HUDEP-2 (cell line): ENCODE results near the gene KANK2.
"Not testable (repeated sequence)": the region's sequence is repeated elsewhere in the genome, so short reads cannot be mapped to it uniquely, and the experiment has no call there.

ENCODE experiments used
- DNase-seq, 76 experiments: peaks; one replicate each; lab custom pipeline; 2025; ENCODE audit not compliant: unreplicated experiment in 76 of 76; lab: John Stamatoyannopoulos, UW

KANK2 gene

GRCh38 chr19:11175920-11176319 is 21.4 kb downstream of the KANK2 start:
- DNase-seq = no peak

DNA sequence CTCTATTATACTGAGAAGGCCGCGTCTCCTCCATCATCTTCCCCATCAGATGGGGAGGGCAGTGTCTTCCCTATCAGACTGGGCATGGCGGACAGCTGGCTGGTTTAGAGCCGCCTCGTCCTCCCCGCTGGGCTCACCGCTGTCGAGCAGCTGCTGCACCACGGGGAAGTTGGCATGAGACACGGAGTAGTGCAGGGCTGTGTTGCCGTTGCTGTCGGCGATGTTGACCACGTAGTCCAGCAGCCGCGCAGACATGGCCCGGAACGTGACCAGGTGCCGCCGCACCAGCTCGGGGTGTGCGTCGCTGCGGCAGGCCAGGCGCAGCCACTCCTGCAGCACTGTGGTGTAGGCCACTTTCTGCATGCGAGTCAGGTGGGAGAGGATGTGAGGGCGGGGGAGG is 23.0 kb downstream of the KANK2 start:
- no peak for DNase-seq

GRCh38 chr19:11173516-11174155 is 23.7 kb downstream of the KANK2 start:
- no peak for DNase-seq

DNA sequence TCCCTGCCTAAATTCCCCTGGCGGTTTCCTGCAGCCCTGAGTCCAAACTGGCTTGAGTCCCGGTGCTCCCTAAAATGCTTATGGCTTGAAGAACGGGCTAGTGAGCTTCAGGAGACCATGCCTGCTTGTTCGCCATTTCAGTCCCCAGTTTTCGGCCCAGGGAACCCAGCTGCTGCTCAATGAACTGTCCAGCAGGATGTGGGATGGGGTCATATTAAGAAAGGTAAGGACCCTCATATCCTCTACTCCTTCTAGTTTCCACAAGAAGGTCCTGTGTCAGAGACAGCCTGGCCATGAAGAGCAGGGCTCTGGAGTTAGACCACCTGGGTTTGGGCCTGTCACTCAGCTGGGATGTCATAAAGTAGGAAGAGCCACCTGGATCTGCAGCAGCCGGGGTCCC is 24.8 kb downstream of the KANK2 start:
- DNase-seq = no peak

- no peak for DNase-seq
Observed at GRCh38 chr19:11171144-11171543, 26.2 kb downstream of the KANK2 start.

- DNase-seq = no peak
Observed at GRCh38 chr19:11169896-11170678, 27.3 kb downstream of the KANK2 start.

- no peak for DNase-seq
Observed at GRCh38 chr19:11168568-11168967, 28.8 kb downstream of the KANK2 start.

DNA sequence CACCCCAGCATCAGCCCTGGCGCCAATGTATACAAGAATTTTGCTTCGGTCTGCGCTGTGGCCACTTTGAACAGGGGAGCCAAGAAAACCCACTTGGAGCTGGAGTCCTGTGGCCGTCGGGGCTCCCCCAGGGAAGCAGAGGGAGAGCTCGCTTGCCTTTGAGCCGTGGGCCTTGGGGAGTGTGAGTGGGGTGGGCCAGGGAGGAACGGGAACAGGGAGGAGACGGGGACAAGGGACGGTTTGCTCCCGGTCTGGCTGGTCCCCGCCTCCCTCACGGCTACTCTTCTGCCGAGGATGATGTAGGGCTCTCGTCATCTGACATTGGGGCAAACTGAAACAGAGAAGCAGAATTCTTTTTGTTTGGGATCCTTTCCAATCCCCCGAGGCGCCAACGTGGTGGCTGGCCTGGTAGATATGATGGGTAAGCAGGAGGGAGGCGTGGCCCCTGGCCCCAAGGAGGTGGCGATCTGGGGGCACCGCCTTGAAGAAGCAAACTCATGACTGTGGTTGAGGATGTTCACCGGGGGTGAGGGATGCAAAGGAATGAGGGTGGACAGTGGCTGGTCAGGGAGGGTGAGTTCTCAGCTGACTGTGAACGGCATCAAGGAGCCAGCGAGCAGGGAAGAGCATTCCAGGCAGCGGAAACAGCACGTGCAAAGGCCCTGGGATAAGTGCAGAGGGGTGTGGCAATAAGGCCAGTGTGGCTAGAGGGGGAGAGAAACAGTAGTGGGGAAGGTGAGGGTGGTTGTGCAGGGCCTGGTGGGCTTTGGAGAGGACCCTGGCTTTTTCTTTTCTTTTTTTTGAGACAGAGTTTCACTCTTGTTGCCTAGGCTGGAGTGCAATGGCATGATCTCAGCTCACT is 30.8 kb downstream of the KANK2 start:
- DNase-seq = peak in 6 of 76 experiments; percentile 5 to 32 (median 19)

DNA sequence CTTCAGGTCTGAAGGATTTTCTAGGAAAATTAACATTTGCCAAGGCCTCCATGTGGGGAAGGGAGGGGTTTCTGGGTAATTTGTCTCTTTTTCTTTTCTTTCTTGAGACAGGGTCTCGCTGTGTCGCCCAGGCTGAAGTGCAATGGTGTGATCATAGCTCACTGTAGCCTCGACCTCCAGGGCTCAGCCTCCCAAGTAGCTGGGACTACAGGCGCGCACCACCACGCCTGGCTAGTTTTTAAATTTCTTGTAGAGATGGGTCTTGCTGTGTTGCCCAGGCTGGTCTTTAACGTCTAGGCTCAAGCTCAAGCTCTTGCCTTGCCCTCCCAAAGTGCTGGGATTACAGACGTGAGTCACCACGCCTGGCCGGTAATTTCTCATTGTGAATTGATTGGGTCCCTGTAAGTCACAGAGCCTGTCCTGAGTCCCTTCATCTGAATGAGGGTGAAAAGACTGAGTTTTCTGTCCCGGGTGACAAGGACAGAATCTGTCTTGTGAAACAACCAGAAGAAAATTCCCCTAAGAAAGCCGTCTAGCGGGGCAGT is 31.8 kb downstream of the KANK2 start:
- DNase-seq = no peak

DNA sequence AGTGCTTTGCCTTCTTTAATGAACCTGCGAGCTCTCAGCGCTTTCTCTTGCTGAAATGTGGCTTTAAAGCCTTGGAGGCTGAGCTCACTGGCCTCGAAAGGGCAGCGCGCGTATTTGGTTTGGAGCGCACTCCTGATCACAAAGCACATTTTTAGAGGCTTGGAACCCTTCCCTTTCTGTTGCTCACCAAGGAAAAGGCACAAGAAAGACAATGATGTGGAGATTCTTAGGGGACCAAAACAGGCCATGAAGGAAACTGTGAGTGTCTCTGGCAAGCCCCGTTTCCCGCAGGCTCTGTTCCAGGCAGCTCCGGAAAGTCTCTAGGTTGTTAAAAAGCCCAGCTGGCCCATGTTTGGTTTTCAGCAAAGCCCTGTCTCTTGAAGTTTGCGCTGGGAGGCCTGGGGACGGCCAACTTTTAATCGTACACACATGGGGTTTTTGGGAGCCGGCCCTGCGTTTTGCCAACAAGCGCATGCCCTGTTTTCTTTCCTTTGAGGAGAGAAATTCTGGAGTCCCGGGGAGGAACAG is 32.4 kb downstream of the KANK2 start:
- no peak for DNase-seq

- no peak for DNase-seq
Observed at GRCh38 chr19:11164296-11164695, 33.0 kb downstream of the KANK2 start.

DNA sequence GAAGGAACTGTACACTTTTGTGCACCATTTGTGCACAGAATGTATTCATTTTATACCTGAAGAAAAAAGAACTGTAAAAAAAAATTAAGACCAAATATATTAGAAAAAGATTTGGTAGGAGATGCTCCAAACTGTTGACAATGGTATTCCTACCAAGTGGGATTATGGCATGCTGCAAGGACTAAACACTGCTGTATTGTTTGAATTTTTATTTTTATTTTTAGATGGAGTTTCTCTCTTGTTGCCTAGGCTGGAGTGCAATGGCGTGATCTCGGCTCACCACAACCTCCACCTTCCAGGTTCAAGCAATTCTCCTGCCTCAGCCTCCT is 36.9 kb downstream of the KANK2 start:
- not testable (repeated sequence) for DNase-seq

- DNase-seq = peak in 1 of 76 experiments; percentile 14
Observed at GRCh38 chr19:11159598-11160439, 37.5 kb downstream of the KANK2 start.

- peak in 75 of 76 experiments; percentile 95 to 100 (median 99) for DNase-seq
Observed at GRCh38 chr19:11155373-11156120, 41.8 kb downstream of the KANK2 start, which contains the start of gene SPC24. Gene SPC24, minus strand, starts transcription at chr19:11155782. Its CDS starts 6 bp downstream, at chr19:11155776.

GRCh38 chr19:11154683-11155047 is 42.7 kb downstream of the KANK2 start:
- peak in 7 of 76 experiments; percentile 15 to 38 (median 22) for DNase-seq

DNA sequence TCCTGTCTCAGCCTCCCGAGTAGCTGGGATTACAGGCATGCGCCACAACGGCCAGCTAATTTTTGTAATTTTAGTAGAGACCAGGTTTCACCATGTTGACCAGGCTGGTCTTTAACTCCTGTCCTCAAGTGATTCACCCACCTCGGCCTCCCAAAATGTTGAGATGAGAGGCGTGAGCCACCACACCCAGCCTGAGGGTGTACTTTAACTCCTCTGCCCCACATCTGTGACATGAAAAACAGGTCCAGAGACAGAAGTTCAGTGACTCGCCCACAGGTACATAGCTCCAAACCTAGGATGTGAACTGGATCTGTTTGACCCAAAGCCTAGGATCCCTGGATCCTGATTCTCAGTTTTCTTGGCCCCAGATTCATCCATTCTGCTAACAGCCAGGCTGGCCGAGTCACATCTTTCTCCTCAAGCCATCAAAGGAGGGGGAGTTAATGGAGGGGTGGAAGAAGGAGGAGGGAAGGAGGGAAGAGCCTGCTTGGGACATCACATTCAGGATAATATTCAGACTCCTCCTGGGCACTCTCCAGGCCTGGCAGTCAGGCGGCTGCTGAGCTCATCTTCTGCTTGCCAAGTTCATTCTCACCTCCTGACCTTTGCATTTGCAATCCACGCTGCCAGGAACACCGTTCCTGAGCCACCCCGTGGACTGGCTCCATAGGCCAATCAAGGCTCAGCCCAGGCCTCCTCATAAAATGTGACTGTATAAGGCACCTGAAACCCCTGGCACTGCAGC is 44.9 kb downstream of the KANK2 start:
- peak in 1 of 76 experiments; percentile 27 for DNase-seq

- no peak for DNase-seq
Observed at GRCh38 chr19:11151181-11151580, 46.2 kb downstream of the KANK2 start.

DNA sequence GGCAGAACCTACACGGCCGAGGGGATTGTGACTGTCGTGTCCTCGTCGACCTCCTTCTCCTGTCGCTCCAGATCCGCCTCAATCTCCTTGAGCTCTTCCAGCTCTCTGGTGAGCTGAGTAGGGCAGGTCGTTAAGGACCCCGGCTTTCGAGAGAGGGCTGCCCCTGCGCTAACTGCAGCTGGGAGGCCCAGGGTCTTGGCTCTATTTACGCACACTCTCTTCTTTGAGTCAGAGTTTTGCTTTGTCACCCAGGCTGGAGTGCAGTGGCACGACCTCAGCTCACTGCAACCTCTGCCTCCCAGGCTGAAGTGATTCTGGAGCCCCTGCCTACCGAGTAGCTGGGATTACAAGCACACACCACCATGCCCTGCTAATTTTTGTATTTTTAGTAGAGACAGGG is 49.3 kb downstream of the KANK2 start:
- no peak for DNase-seq

GRCh38 chr19:11145536-11145924 is 51.8 kb downstream of the KANK2 start:
- DNase-seq = no peak
